ENCODE data around the gene FALEC. TPM values are rescaled to one million over a fixed set of nuclear protein-coding genes. Genes with fewer than 3 reads are reported as not detected.
"Not testable (repeated sequence)": the region's sequence is repeated elsewhere in the genome, so short reads cannot be mapped to it uniquely, and the experiment has no call there.

FALEC gene
- total and polyA plus RNA-seq, 9 of the 15 experiments (the other 6 are each of a cell fraction or from before 2014, with no cell fraction given), result 0.15 to 1.8 (median 0.53) TPM; not detected in 5

GRCh38 chr1:150573648-150574071 lies 58.1 kb downstream of the FALEC start:
- CTCF ChIA-PET (ENCODE audit: low intra/inter-chr PET ratio), result not testable (repeated sequence)
- TF ChIP-seq NFXL1 (CRISPR knock-in tag; IDR thresholded peaks at IDR 0.05) (peak; percentile 12; the same call in 1 of the 2 replicates), KDM5B (IDR thresholded peaks at IDR 0.05; ENCODE audit: insufficient replicate concordance, low read depth, low read length) (peak; percentile 14), THRB (CRISPR knock-in tag; conservative IDR thresholded peaks at IDR 0.05) (peak; percentile 65; the same call in 1 of the 2 replicates), POLR2B (IDR thresholded peaks at IDR 0.05; ENCODE audit: low read depth, partially characterized antibody) (peak; percentile 85), POLR2G (IDR thresholded peaks at IDR 0.05; ENCODE audit: low read depth, low read length) (peak; percentile 73), YY1 (IDR thresholded peaks at IDR 0.05; ENCODE audit: borderline replicate concordance in 1 of 3, control insufficient read depth in 1 of 3, extremely low read depth in 1 of 3, insufficient read depth in 3 of 3, insufficient read length in 1 of 3, insufficient replicate concordance in 2 of 3, low read depth in 1 of 3, low read length in 2 of 3) (peak in 1 of 3 experiments; percentile 20), SIN3A (IDR thresholded peaks at IDR 0.05; ENCODE audit: borderline replicate concordance in 2 of 2, control insufficient read depth in 1 of 2, low read depth in 2 of 2, low read length in 2 of 2) (peak in 1 of 2 experiments; percentile 21; a peak in 1 of 4 replicates), BCLAF1 (IDR thresholded peaks at IDR 0.05; ENCODE audit: borderline replicate concordance in 1 of 2, control insufficient read depth in 1 of 2, low read depth in 2 of 2, low read length in 1 of 2) (0 out of 4 replicates have a peak, but pooled peaks of 1 of the 2 experiments have one; percentile 17)

More at GRCh38 chr1:150573648-150574071, 58.1 kb downstream of the FALEC start:
- H3K27me3 ChIP-seq (ENCODE audit: control insufficient read depth in 2 of 2, insufficient read depth in 2 of 2, low read length in 2 of 2); in situ Hi-C loops (cut with MboI); H3K9ac ChIP-seq (ENCODE audit: insufficient read depth in 1 of 2, low read depth in 2 of 2, low read length in 2 of 2); ATAC-seq; BruUV-seq (replicated peaks); DNase-seq (ENCODE audit: extremely low read depth in 1 of 4, low spot score in 3 of 4); intact Hi-C loops (cut with micrococcal nuclease); H2AFZ ChIP-seq (ENCODE audit: low read depth, low read length); FAIRE-seq; H3K27ac ChIP-seq (ENCODE audit: extremely low read depth, low read depth, low read length); H3K4me2 ChIP-seq (ENCODE audit: insufficient read depth, low read length); H3K9me1 ChIP-seq (ENCODE audit: control insufficient read depth, insufficient read depth, low read length); H3K4me3 ChIP-seq; H3K9me3 ChIP-seq (replicated peaks; ENCODE audit: control insufficient read depth, insufficient read depth, low read depth, low read length): not testable (repeated sequence)
- Histone ChIP-seq H3K4me1 (replicated peaks in 1 of 2; ENCODE audit: control insufficient read depth in 2 of 2, insufficient read depth in 2 of 2, low read length in 2 of 2) (peaks cover under 1 to 18% of the 10 kb centered on the region in 2 experiments; a peak in 4 of 5 replicates), H4K20me1 (replicated peaks; ENCODE audit: control insufficient read depth, insufficient read depth, low read length) (peaks cover 48% of the 10 kb centered on the region), H3K79me2 (ENCODE audit: control insufficient read depth, insufficient read depth, low read length) (peaks cover 56% of the 10 kb centered on the region), H3K36me3 (ENCODE audit: control insufficient read depth, insufficient read depth, low read length) (peaks cover 61% of the 10 kb centered on the region)
- 89% methylated on average over 13 of the region's 13 CpGs for WGBS (ENCODE audit: insufficient coverage, low coverage, missing lambda C conversion rate)
- POLR2A ChIA-PET, result interaction anchor here (1.1 to 11.0 kb wide), 4 partner anchors 10 to 433 kb away, joined by 4 to 148 read pairs (median 8); partner anchors contain the start of gene ENSA

All from K562 (cell line).